HCT116 (cell line): ENCODE data around the gene SLC25A4. TPM values are rescaled to one million over a fixed set of nuclear protein-coding genes. Genes with fewer than 3 reads are reported as not detected.

Source experiments
- ATAC-seq: fragments of 200-7000 bp; cut with Tn5 transposase; 2 replicates; pipeline ENCODE4 v1.9.1; 2020; ENCODE audit warnings: mild to moderate bottlenecking, moderate library complexity
- BruUV-seq: library from RNA; stranded (reverse); fragments of 400-500 nt; replicated peaks from 2 replicates; lab custom pipeline; 2021; lab: Mats Ljungman, UMichigan
- CTCF ChIA-PET: fragments of 300-600 bp; sonication (Branson Sonifier 250); formaldehyde crosslinking; loops from one replicate; lab custom pipeline; 2021; ENCODE audit warnings: antibody characterized with exemption; lab: Charles Lee
- POLR2A ChIA-PET: fragments of 300-600, 350-600 bp; sonication (Branson Sonifier 250); formaldehyde crosslinking; loops from one replicate; lab custom pipeline; 2021; ENCODE audit warnings: antibody characterized with exemption; lab: Charles Lee
- RAD21 ChIA-PET, 2 experiments: fragments of 300-600 bp; sonication (Branson Sonifier 250); formaldehyde crosslinking; loops; one replicate each; lab custom pipeline; 2023; ENCODE audit warnings: low total read pairs in 2 of 2; ENCODE audit not compliant: uncharacterized antibody in 2 of 2, unreplicated experiment in 2 of 2, low non-redundant PET in 1 of 2; lab: Charles Lee
- DNase-seq: peaks from one replicate; pipeline ENCODE4 v3.0.0-alpha.2; 2010; ENCODE audit warnings: low read depth, low spot score
- H2AFZ ChIP-seq: fragments of 200-600 bp; shearing (Covaris generic), sonication (generic); 2 replicates; pipeline ENCODE4 v1.6.1; 2017; ENCODE audit warnings: low read depth, mixed run types, mixed read lengths, antibody characterized with exemption, low read length; ENCODE audit not compliant: poor library complexity, severe bottlenecking
- H3K27ac ChIP-seq: 2 replicates; pipeline ENCODE4 v1.5.1; 2012; ENCODE audit warnings: low read depth, low read length
- H3K27me3 ChIP-seq: fragments of 200-600 bp; sonication (generic); 2 replicates; pipeline ENCODE4 v1.6.1; 2016; ENCODE audit warnings: mixed run types, low read length, mixed read lengths; ENCODE audit not compliant: insufficient read depth
- H3K36me3 ChIP-seq, 2 experiments: fragments of 200-500 bp in 1 of 2; fragments of 200-600 bp in 1 of 2; sonication (Bioruptor generic) in 1 of 2; sonication (generic) in 1 of 2; 2 replicates each; pipeline versions ENCODE4 v1.5.1 to v1.6.1; 2014 to 2016; ENCODE audit warnings: low read length in 2 of 2, inconsistent platforms in 1 of 2, mixed read lengths in 1 of 2, mixed run types in 1 of 2; ENCODE audit not compliant: insufficient read depth in 2 of 2, control insufficient read depth in 1 of 2
- H3K4me1 ChIP-seq, 2 experiments: fragments of 200-600 bp in 1 of 2; sonication (generic) in 1 of 2; 2 replicates each; pipeline versions ENCODE4 v1.5.1 to v1.6.1; 2012 to 2017; ENCODE audit warnings: low read length in 2 of 2, inconsistent platforms in 1 of 2, mild to moderate bottlenecking in 1 of 2, mixed read lengths in 1 of 2, mixed run types in 1 of 2, moderate library complexity in 1 of 2; ENCODE audit not compliant: insufficient read depth in 2 of 2, control insufficient read depth in 1 of 2
- H3K4me2 ChIP-seq: fragments of 200-600 bp; sonication (generic); 2 replicates; pipeline ENCODE4 v1.6.1; 2017; ENCODE audit warnings: mixed run types, low read length, mixed read lengths
- H3K4me3 ChIP-seq, 2 experiments: fragments of 200-600 bp in 1 of 2; sonication (generic) in 1 of 2; replicated peaks in 1 of 2; 2 replicates each; pipeline ENCODE4 v1.5.1; 2011 to 2016; ENCODE audit warnings: low read length in 2 of 2, control low read depth in 1 of 2, low read depth in 1 of 2, mild to moderate bottlenecking in 1 of 2, mixed read lengths in 1 of 2, mixed run types in 1 of 2
- H3K79me2 ChIP-seq: fragments of 200-600 bp; sonication (generic); 2 replicates; pipeline ENCODE4 v1.6.1; 2017; ENCODE audit warnings: mild to moderate bottlenecking, mixed run types, low read length, moderate library complexity, mixed read lengths; ENCODE audit not compliant: insufficient read depth
- H3K9ac ChIP-seq: fragments of 200-600 bp; sonication (generic); 2 replicates; pipeline ENCODE4 v1.6.1; 2016; ENCODE audit warnings: low read length, mixed read lengths
- H3K9me2 ChIP-seq: fragments of 200-600 bp; sonication (generic), shearing (Covaris generic); 2 replicates; pipeline ENCODE4 v1.6.1; 2017; ENCODE audit warnings: mixed run types, mild to moderate bottlenecking, moderate library complexity; ENCODE audit not compliant: insufficient read depth
- H3K9me3 ChIP-seq, 2 experiments: fragments of 200-500 bp in 1 of 2; fragments of 200-600 bp in 1 of 2; sonication (Bioruptor generic) in 1 of 2; sonication (generic) in 1 of 2; 2 replicates each; pipeline ENCODE4 v1.6.1; 2014 to 2017; ENCODE audit warnings: low read length in 2 of 2, mixed read lengths in 2 of 2, inconsistent platforms in 1 of 2, low read depth in 1 of 2, mild to moderate bottlenecking in 1 of 2, mixed run types in 1 of 2, moderate library complexity in 1 of 2; ENCODE audit not compliant: control insufficient read depth in 1 of 2, insufficient read depth in 1 of 2
- H4K20me1 ChIP-seq: fragments of 200-600 bp; sonication (generic), shearing (Covaris generic); 2 replicates; pipeline ENCODE4 v1.6.1; 2017; ENCODE audit warnings: mixed run types, mild to moderate bottlenecking, moderate library complexity; ENCODE audit not compliant: insufficient read depth
- EZH2 ChIP-seq: fragments of 200-600 bp; sonication (generic); IDR thresholded peaks from 2 replicates; pipeline ENCODE4 v1.6.1; 2017; ENCODE audit warnings: antibody characterized with exemption, mixed run types
- RAD21 ChIP-seq: IDR thresholded peaks from 2 replicates; pipeline ENCODE4 v1.6.1; 2012; ENCODE audit warnings: low read depth, mild to moderate bottlenecking
- TCF7L2 ChIP-seq: IDR thresholded peaks from 2 replicates; pipeline ENCODE4 v1.7.0; 2011; ENCODE audit warnings: borderline replicate concordance, inconsistent platforms; ENCODE audit not compliant: insufficient read depth, insufficient read length; ENCODE audit errors: extremely low read depth
- YY1 ChIP-seq: IDR thresholded peaks from 2 replicates; pipeline ENCODE4 v1.6.1; 2011; ENCODE audit warnings: low read length, low read depth, moderate library complexity, mild to moderate bottlenecking; ENCODE audit not compliant: insufficient replicate concordance; ENCODE audit errors: extremely low read depth
- ZNF274 ChIP-seq: fragments of 200-500 bp; sonication (Bioruptor generic); IDR thresholded peaks from 2 replicates; pipeline ENCODE4 v1.6.1; 2014; ENCODE audit warnings: mild to moderate bottlenecking, low read depth, low read length, inconsistent platforms
- intact Hi-C: fragments of 100-400 bp; cut with micrococcal nuclease; formaldehyde crosslinking; loops from 2 replicates; pipeline ENCODE4 v1.10.0; 2022
- total RNA-seq: library from RNA; stranded (reverse); gene quantifications from one replicate; pipeline ENCODE4 v1.2.1, GENCODE V29; 2021; ENCODE audit not compliant: unreplicated experiment
- TF ChIP-seq, protein P1 (sequence below), 3 experiments: fragments of 200-600 bp in 1 of 3; sonication (generic) in 1 of 3; IDR thresholded peaks in 2 of 3; conservative IDR thresholded peaks in 1 of 3; 2 replicates each; pipeline ENCODE4 v1.5.1; 2012 to 2017; ENCODE audit warnings: low read depth in 2 of 3, low read length in 2 of 3, antibody characterized with exemption in 1 of 3, borderline replicate concordance in 1 of 3, control low read depth in 1 of 3, mild to moderate bottlenecking in 1 of 3, mixed read lengths in 1 of 3, mixed run types in 1 of 3, moderate library complexity in 1 of 3; ENCODE audit not compliant: insufficient read depth in 1 of 3

SLC25A4 gene
- total RNA-seq, 1 experiment from 2014 or later = 27.9 TPM

DNA sequence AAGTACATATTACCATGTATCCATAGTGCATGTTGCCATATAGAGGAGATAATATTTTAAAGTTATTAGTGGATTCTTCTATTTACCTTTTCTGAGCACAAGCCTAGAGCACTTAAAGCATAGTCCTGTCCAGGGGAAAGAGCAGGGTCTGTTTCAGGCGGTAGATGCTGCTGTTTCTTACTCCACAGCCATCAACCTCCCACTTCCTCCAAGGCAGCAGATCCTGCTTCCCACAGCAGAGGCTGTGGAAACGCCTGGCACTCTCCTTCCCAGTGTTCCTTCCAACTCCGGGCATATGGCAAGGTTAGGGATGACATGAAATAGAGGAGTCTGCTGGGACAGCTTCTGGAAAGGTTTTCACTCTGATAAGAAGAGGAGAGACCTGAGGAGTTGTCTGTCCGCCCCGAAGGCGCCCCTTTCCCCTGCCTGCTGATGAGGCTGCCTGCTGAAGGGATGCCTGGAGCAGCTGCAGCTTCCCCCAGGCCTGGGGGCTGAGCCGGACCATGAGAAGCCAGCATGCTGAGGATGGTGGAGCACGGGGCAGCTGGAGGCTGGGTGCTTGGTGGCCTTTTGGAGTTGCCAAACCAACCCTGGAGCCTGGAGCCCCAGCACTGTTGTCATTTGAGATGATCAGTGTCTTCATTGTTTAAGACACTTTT is 43.9 kb upstream of the SLC25A4 start:
- ChIA-PET CTCF (interaction anchor here (1.0 to 4.7 kb wide), 3 partner anchors 16 to 93 kb away, joined by 4 to 50 read pairs (median 5); no protein-coding TSS in a partner anchor), RAD21 (no interaction called here), POLR2A (no interaction called here)
- H3K36me3 ChIP-seq = no peaks in the 10 kb centered on the region
- DNase-seq = no peak
- H3K9me2 ChIP-seq = no peaks in the 10 kb centered on the region
- no peaks in the 10 kb centered on the region for H3K79me2 ChIP-seq
- no peak overlapping the region for H3K4me2 ChIP-seq
- H3K27me3 ChIP-seq = no peaks in the 10 kb centered on the region
- intact Hi-C loops = loop anchor here (5.0 kb wide), 1 partner anchor 352 kb away; no protein-coding TSS in a partner anchor
- no peak overlapping the region for H3K4me3 ChIP-seq
- no peak overlapping the region for H2AFZ ChIP-seq
- no peaks in the 10 kb centered on the region for H3K9me3 ChIP-seq
- no peak overlapping the region for H3K9ac ChIP-seq
- H3K27ac ChIP-seq = no peak overlapping the region
- no peak for ATAC-seq
- BruUV-seq = no TSS peak
- no peaks in the 10 kb centered on the region for H4K20me1 ChIP-seq
- TF ChIP-seq EZH2 (no peak), YY1 (no peak), RAD21 (no peak), ZNF274 (no peak), TCF7L2 (no peak)
- TF ChIP-seq, protein P1, sequence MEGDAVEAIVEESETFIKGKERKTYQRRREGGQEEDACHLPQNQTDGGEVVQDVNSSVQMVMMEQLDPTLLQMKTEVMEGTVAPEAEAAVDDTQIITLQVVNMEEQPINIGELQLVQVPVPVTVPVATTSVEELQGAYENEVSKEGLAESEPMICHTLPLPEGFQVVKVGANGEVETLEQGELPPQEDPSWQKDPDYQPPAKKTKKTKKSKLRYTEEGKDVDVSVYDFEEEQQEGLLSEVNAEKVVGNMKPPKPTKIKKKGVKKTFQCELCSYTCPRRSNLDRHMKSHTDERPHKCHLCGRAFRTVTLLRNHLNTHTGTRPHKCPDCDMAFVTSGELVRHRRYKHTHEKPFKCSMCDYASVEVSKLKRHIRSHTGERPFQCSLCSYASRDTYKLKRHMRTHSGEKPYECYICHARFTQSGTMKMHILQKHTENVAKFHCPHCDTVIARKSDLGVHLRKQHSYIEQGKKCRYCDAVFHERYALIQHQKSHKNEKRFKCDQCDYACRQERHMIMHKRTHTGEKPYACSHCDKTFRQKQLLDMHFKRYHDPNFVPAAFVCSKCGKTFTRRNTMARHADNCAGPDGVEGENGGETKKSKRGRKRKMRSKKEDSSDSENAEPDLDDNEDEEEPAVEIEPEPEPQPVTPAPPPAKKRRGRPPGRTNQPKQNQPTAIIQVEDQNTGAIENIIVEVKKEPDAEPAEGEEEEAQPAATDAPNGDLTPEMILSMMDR (IDR thresholded peaks at IDR 0.05 in 2 of 3, conservative IDR thresholded peaks at IDR 0.05 in 1 of 3; ENCODE audit: borderline replicate concordance in 1 of 3, insufficient read depth in 1 of 3, low read depth in 2 of 3, low read length in 2 of 3) = no peak
- no peaks in the 10 kb centered on the region; a peak in 1 of 4 replicates for H3K4me1 ChIP-seq
